Measurements from ENCODE around the gene ACBD6. TPM values are rescaled to one million over a fixed set of nuclear protein-coding genes. Genes with fewer than 3 reads are reported as not detected.

ACBD6 gene
- total and polyA plus RNA-seq, 4 donors: 8.3 to 17.3 (median 14.0) TPM

GRCh38 chr1:180261524-180262155, 240.7 kb downstream of the ACBD6 start:
- H3K27ac ChIP-seq (ENCODE audit: low read depth in 1 of 2, low read length in 2 of 2): no peak overlapping the region
- H3K4me3 ChIP-seq (ENCODE audit: low read depth in 1 of 3, low read length in 3 of 3): no peak overlapping the region
- no peak for DNase-seq (ENCODE audit: low spot score)
- peaks cover 0 to 2% (median 0%) of the 10 kb centered on the region in 4 donors for H3K27me3 ChIP-seq (ENCODE audit: control insufficient read depth in 4 of 4, insufficient read depth in 4 of 4, low read length in 3 of 4)
- no peaks in the 10 kb centered on the region for H3K4me1 ChIP-seq (ENCODE audit: control insufficient read depth in 4 of 4, insufficient read depth in 4 of 4, low read length in 3 of 4)
- no peaks in the 10 kb centered on the region for H3K36me3 ChIP-seq (ENCODE audit: control insufficient read depth in 4 of 4, insufficient read depth in 3 of 4, low read depth in 1 of 4, low read length in 3 of 4)
- H3K9me3 ChIP-seq (ENCODE audit: control insufficient read depth in 4 of 4, low read length in 3 of 4): no peaks in the 10 kb centered on the region
- WGBS: 77% methylated on average over 7 of the region's 7 CpGs
- TF ChIP-seq, protein P1, sequence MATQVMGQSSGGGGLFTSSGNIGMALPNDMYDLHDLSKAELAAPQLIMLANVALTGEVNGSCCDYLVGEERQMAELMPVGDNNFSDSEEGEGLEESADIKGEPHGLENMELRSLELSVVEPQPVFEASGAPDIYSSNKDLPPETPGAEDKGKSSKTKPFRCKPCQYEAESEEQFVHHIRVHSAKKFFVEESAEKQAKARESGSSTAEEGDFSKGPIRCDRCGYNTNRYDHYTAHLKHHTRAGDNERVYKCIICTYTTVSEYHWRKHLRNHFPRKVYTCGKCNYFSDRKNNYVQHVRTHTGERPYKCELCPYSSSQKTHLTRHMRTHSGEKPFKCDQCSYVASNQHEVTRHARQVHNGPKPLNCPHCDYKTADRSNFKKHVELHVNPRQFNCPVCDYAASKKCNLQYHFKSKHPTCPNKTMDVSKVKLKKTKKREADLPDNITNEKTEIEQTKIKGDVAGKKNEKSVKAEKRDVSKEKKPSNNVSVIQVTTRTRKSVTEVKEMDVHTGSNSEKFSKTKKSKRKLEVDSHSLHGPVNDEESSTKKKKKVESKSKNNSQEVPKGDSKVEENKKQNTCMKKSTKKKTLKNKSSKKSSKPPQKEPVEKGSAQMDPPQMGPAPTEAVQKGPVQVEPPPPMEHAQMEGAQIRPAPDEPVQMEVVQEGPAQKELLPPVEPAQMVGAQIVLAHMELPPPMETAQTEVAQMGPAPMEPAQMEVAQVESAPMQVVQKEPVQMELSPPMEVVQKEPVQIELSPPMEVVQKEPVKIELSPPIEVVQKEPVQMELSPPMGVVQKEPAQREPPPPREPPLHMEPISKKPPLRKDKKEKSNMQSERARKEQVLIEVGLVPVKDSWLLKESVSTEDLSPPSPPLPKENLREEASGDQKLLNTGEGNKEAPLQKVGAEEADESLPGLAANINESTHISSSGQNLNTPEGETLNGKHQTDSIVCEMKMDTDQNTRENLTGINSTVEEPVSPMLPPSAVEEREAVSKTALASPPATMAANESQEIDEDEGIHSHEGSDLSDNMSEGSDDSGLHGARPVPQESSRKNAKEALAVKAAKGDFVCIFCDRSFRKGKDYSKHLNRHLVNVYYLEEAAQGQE (IDR thresholded peaks at IDR 0.05): no peak
- TF ChIP-seq TAF1 (conservative IDR thresholded peaks at IDR 0.05): no peak
- TF ChIP-seq, protein P2, sequence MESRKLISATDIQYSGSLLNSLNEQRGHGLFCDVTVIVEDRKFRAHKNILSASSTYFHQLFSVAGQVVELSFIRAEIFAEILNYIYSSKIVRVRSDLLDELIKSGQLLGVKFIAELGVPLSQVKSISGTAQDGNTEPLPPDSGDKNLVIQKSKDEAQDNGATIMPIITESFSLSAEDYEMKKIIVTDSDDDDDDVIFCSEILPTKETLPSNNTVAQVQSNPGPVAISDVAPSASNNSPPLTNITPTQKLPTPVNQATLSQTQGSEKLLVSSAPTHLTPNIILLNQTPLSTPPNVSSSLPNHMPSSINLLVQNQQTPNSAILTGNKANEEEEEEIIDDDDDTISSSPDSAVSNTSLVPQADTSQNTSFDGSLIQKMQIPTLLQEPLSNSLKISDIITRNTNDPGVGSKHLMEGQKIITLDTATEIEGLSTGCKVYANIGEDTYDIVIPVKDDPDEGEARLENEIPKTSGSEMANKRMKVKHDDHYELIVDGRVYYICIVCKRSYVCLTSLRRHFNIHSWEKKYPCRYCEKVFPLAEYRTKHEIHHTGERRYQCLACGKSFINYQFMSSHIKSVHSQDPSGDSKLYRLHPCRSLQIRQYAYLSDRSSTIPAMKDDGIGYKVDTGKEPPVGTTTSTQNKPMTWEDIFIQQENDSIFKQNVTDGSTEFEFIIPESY (IDR thresholded peaks at IDR 0.05): no peak
- TF ChIP-seq, protein P3, sequence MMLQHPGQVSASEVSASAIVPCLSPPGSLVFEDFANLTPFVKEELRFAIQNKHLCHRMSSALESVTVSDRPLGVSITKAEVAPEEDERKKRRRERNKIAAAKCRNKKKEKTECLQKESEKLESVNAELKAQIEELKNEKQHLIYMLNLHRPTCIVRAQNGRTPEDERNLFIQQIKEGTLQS (IDR thresholded peaks at IDR 0.05): no peak
- no peak for TF ChIP-seq SP1 (IDR thresholded peaks at IDR 0.05)
- TF ChIP-seq YY1 (IDR thresholded peaks at IDR 0.05): no peak
- TF ChIP-seq FOXA1 (IDR thresholded peaks at IDR 0.05): no peak
- TF ChIP-seq NR2F2 (IDR thresholded peaks at IDR 0.05): no peak
- TF ChIP-seq, protein P4, sequence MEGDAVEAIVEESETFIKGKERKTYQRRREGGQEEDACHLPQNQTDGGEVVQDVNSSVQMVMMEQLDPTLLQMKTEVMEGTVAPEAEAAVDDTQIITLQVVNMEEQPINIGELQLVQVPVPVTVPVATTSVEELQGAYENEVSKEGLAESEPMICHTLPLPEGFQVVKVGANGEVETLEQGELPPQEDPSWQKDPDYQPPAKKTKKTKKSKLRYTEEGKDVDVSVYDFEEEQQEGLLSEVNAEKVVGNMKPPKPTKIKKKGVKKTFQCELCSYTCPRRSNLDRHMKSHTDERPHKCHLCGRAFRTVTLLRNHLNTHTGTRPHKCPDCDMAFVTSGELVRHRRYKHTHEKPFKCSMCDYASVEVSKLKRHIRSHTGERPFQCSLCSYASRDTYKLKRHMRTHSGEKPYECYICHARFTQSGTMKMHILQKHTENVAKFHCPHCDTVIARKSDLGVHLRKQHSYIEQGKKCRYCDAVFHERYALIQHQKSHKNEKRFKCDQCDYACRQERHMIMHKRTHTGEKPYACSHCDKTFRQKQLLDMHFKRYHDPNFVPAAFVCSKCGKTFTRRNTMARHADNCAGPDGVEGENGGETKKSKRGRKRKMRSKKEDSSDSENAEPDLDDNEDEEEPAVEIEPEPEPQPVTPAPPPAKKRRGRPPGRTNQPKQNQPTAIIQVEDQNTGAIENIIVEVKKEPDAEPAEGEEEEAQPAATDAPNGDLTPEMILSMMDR (IDR thresholded peaks at IDR 0.05; ENCODE audit: low read depth, low read length, missing input control): no peak
- TF ChIP-seq RXRA (IDR thresholded peaks at IDR 0.05): no peak
- TF ChIP-seq EGR1 (IDR thresholded peaks at IDR 0.05; ENCODE audit: low read depth in 2 of 2): no peak
- no peak for TF ChIP-seq RAD21 (IDR thresholded peaks at IDR 0.05)
- TF ChIP-seq, protein P5, sequence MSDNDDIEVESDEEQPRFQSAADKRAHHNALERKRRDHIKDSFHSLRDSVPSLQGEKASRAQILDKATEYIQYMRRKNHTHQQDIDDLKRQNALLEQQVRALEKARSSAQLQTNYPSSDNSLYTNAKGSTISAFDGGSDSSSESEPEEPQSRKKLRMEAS (IDR thresholded peaks at IDR 0.05): no peak
- TF ChIP-seq HNF4G (IDR thresholded peaks at IDR 0.05): no peak
- no peak for TF ChIP-seq HNF4A (conservative IDR thresholded peaks at IDR 0.05)
- no peak overlapping the region for H3K9ac ChIP-seq (ENCODE audit: low read depth in 1 of 2, low read length in 2 of 2)

DNA sequence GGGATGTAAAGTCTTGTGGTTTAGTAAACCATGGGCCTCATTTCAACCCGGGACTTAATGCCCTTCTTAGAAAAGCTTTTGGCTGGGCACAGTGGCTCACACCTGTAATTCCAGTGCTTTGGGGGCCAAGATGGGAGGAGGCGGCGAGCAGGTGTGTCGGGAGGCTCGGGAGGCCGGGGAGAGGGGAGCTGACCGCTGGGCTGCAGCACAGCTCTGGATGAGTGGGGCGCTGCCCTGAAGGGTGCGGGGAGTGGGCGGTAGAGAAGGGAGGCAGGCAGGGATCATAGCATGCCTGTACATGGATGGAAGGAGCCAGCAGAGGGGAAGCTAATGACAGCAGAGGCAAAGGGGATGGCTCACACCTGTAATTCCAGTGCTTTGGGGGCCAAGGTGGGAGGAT, 241.3 kb downstream of the ACBD6 start:
- Histone ChIP-seq H3K9ac (ENCODE audit: low read depth in 1 of 2, low read length in 2 of 2) (no peak overlapping the region), H3K9me3 (ENCODE audit: control insufficient read depth in 4 of 4, low read length in 3 of 4) (no peaks in the 10 kb centered on the region), H3K27me3 (ENCODE audit: control insufficient read depth in 4 of 4, insufficient read depth in 4 of 4, low read length in 3 of 4) (peaks cover 0 to 2% (median 0%) of the 10 kb centered on the region in 4 donors), H3K4me3 (ENCODE audit: low read depth in 1 of 3, low read length in 3 of 3) (no peak overlapping the region), H3K4me1 (ENCODE audit: control insufficient read depth in 4 of 4, insufficient read depth in 4 of 4, low read length in 3 of 4) (no peaks in the 10 kb centered on the region), H3K27ac (ENCODE audit: low read depth in 1 of 2, low read length in 2 of 2) (no peak overlapping the region), H3K36me3 (ENCODE audit: control insufficient read depth in 4 of 4, insufficient read depth in 3 of 4, low read depth in 1 of 4, low read length in 3 of 4) (no peaks in the 10 kb centered on the region)
- no peak for DNase-seq (ENCODE audit: low spot score)
- 92% methylated on average over 10 of the region's 10 CpGs for WGBS
- TF ChIP-seq JUND (IDR thresholded peaks at IDR 0.05) (no peak), GABPA (IDR thresholded peaks at IDR 0.05 in 1 of 2, conservative IDR thresholded peaks at IDR 0.05 in 1 of 2) (no peak), EGR1 (IDR thresholded peaks at IDR 0.05; ENCODE audit: low read depth in 2 of 2) (no peak), TAF1 (conservative IDR thresholded peaks at IDR 0.05) (no peak)
- TF ChIP-seq, protein P3 (IDR thresholded peaks at IDR 0.05): no peak
- TF ChIP-seq, protein P5 (IDR thresholded peaks at IDR 0.05): no peak
- TF ChIP-seq, protein P2 (IDR thresholded peaks at IDR 0.05): no peak
- TF ChIP-seq, protein P4 (IDR thresholded peaks at IDR 0.05; ENCODE audit: low read depth, low read length, missing input control): no peak

Measured in liver (tissue), 9 donors.